ENCODE results near the gene GRIN3A.

Gene GRIN3A

GRCh38 chr9:101677861-101678260 is 60.6 kb downstream of the GRIN3A start:
- no peak for TF ChIP-seq POLR2A (IDR thresholded peaks at IDR 0.05; ENCODE audit: low read length)
- TF ChIP-seq GATA1 (IDR thresholded peaks at IDR 0.05; ENCODE audit: low read depth, low read length): no peak
- DNase-seq: peak; percentile 12 to 44

GRCh38 chr9:101675341-101675740 is 63.1 kb downstream of the GRIN3A start:
- DNase-seq: no peak
- TF ChIP-seq GATA1 (IDR thresholded peaks at IDR 0.05; ENCODE audit: low read depth, low read length) (no peak), POLR2A (IDR thresholded peaks at IDR 0.05; ENCODE audit: low read length) (no peak)

- no peak for TF ChIP-seq POLR2A (IDR thresholded peaks at IDR 0.05; ENCODE audit: low read length)
- TF ChIP-seq GATA1 (IDR thresholded peaks at IDR 0.05; ENCODE audit: low read depth, low read length): no peak
- no peak for DNase-seq
These were observed 64.3 kb downstream of the GRIN3A start for GRCh38 chr9:101674165-101674564.

- DNase-seq: no peak
- TF ChIP-seq GATA1 (IDR thresholded peaks at IDR 0.05; ENCODE audit: low read depth, low read length) (no peak), POLR2A (IDR thresholded peaks at IDR 0.05; ENCODE audit: low read length) (no peak)
These were observed 64.8 kb downstream of the GRIN3A start for GRCh38 chr9:101673642-101674041.

GRCh38 chr9:101671567-101671966 is 66.9 kb downstream of the GRIN3A start:
- no peak for TF ChIP-seq GATA1 (IDR thresholded peaks at IDR 0.05; ENCODE audit: low read depth, low read length)
- no peak for TF ChIP-seq POLR2A (IDR thresholded peaks at IDR 0.05; ENCODE audit: low read length)
- no peak for DNase-seq

- no peak for TF ChIP-seq POLR2A (IDR thresholded peaks at IDR 0.05; ENCODE audit: low read length)
- no peak for TF ChIP-seq GATA1 (IDR thresholded peaks at IDR 0.05; ENCODE audit: low read depth, low read length)
- DNase-seq: no peak
These were observed 70.0 kb downstream of the GRIN3A start for GRCh38 chr9:101668421-101668820.

GRCh38 chr9:101664453-101664852 is 74.0 kb downstream of the GRIN3A start:
- peak; percentile 86 to 92 for DNase-seq
- TF ChIP-seq POLR2A (IDR thresholded peaks at IDR 0.05; ENCODE audit: low read length) (no peak), GATA1 (IDR thresholded peaks at IDR 0.05; ENCODE audit: low read depth, low read length) (no peak)

GRCh38 chr9:101652601-101653175 is 85.8 kb downstream of the GRIN3A start:
- DNase-seq: no peak
- no peak for TF ChIP-seq POLR2A (IDR thresholded peaks at IDR 0.05; ENCODE audit: low read length)

GRCh38 chr9:101650142-101650541 is 88.3 kb downstream of the GRIN3A start:
- DNase-seq: peak; percentile 88 to 92
- TF ChIP-seq GATA1 (IDR thresholded peaks at IDR 0.05; ENCODE audit: low read depth, low read length) (no peak), POLR2A (IDR thresholded peaks at IDR 0.05; ENCODE audit: low read length) (peak; percentile 26)

GRCh38 chr9:101648493-101648892 is 90.0 kb downstream of the GRIN3A start:
- no peak for DNase-seq
- TF ChIP-seq POLR2A (IDR thresholded peaks at IDR 0.05; ENCODE audit: low read length) (no peak), GATA1 (IDR thresholded peaks at IDR 0.05; ENCODE audit: low read depth, low read length) (no peak)

- TF ChIP-seq POLR2A (IDR thresholded peaks at IDR 0.05; ENCODE audit: low read length): no peak
- no peak for TF ChIP-seq GATA1 (IDR thresholded peaks at IDR 0.05; ENCODE audit: low read depth, low read length)
- peak in 1 of 2 experiments; percentile 25 for DNase-seq
These were observed 98.4 kb downstream of the GRIN3A start for GRCh38 chr9:101639785-101640665.

- TF ChIP-seq POLR2A (IDR thresholded peaks at IDR 0.05; ENCODE audit: low read length) (no peak), GATA1 (IDR thresholded peaks at IDR 0.05; ENCODE audit: low read depth, low read length) (no peak)
- DNase-seq: no peak
These were observed 99.1 kb downstream of the GRIN3A start for GRCh38 chr9:101639311-101639710.

- TF ChIP-seq POLR2A (IDR thresholded peaks at IDR 0.05; ENCODE audit: low read length) (no peak), GATA1 (IDR thresholded peaks at IDR 0.05; ENCODE audit: low read depth, low read length) (no peak)
- no peak for DNase-seq
These were observed 102.2 kb downstream of the GRIN3A start for GRCh38 chr9:101636247-101636646.

- DNase-seq: no peak
- TF ChIP-seq POLR2A (IDR thresholded peaks at IDR 0.05; ENCODE audit: low read length): no peak
- TF ChIP-seq GATA1 (IDR thresholded peaks at IDR 0.05; ENCODE audit: low read depth, low read length): no peak
These were observed 103.0 kb downstream of the GRIN3A start for GRCh38 chr9:101635473-101635872.

Data from erythroblast (primary cell).